GM18505 (cell line): ENCODE results near the gene ID1.
"Not testable (repeated sequence)": the region's sequence is repeated elsewhere in the genome, so short reads cannot be mapped to it uniquely, and the experiment has no call there.

Experiments
- ATAC-seq: cut with Tn5 transposase; IDR thresholded peaks from one replicate; pipeline ENCODE4 v1.9.1; 2021; ENCODE audit not compliant: unreplicated experiment
- POLR2A ChIP-seq: IDR thresholded peaks from 4 replicates; pipeline ENCODE4 v1.6.1; 2011; ENCODE audit warnings: borderline replicate concordance; ENCODE audit not compliant: insufficient read depth, insufficient read length; ENCODE audit errors: extremely low read depth

The ID1 gene

GRCh38 chr20:31581391-31581790 is 23.7 kb upstream of the ID1 start:
- no peak for TF ChIP-seq POLR2A
- ATAC-seq: no peak

GRCh38 chr20:31587545-31588389 is 17.3 kb upstream of the ID1 start:
- ATAC-seq: no peak
- TF ChIP-seq POLR2A: no peak

DNA sequence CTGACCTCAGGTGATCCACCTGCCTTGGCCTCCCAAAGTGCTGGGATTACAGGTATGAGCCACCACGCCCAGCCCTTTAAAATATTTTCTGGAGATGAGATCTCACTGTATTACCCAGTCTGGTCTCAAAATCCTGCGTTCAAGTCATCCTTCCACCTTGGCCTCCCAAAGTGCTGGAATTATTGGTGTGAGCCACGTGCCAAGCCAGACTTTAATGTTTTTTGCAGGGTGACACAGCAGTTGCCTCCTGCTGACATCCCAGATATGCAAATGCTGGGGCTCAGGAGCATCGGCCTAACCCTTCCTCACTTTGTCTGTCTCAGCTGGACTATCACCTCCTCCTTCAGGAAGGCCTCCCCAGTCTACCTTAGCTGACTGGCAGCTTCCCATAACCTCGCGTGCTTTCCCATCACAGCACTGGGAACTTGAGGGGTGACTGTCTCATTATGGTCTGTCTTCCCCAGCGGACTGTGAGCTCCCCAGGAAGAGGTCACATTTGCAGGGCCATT is 14.3 kb upstream of the ID1 start:
- ATAC-seq: no peak
- TF ChIP-seq POLR2A: no peak

DNA sequence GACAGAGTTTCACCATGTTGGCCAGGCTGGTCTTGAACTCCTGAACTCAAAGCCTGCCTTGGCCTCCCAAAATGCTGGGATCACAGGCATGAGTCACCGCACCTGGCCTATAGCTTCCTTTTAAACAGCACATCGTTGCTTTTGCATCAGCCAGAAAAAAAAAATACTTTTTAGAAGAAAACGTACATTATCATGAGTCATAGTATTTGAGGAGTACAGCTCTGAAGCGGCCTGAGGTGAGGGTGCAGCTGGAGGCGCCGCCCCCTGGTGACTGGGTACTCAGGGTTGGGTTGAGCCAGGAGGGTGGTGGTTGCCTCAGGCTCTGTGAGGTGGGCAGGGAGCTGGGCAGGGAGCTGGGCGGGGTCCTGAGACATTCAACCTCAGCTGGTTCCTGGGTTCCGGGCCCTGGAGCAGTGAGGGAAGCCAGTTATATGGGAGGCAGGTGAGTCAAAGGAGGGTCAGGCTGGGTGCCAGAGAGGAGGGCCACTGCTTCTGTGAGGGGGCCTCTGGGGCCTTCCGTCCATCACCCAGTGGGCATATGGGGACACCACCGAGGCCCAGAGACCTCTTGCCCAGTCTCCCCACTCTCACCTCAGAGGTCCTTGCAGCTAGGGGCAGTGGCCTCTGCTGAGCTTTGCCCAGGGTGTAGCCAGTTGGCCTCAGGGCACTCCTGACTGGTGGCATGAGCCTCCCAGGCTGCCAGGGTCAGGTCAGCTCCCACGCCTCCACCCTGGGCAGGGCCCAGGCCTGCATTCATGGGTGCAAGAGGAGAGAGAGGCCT is 11.7 kb upstream of the ID1 start:
- TF ChIP-seq POLR2A: no peak
- ATAC-seq: no peak

GRCh38 chr20:31594002-31594557 is 11.0 kb upstream of the ID1 start:
- ATAC-seq: no peak
- TF ChIP-seq POLR2A: no peak

- no peak for TF ChIP-seq POLR2A
- no peak for ATAC-seq
Measured at GRCh38 chr20:31594558-31595379, 10.3 kb upstream of the ID1 start.

GRCh38 chr20:31595380-31595653 is 9.8 kb upstream of the ID1 start:
- no peak for ATAC-seq

DNA sequence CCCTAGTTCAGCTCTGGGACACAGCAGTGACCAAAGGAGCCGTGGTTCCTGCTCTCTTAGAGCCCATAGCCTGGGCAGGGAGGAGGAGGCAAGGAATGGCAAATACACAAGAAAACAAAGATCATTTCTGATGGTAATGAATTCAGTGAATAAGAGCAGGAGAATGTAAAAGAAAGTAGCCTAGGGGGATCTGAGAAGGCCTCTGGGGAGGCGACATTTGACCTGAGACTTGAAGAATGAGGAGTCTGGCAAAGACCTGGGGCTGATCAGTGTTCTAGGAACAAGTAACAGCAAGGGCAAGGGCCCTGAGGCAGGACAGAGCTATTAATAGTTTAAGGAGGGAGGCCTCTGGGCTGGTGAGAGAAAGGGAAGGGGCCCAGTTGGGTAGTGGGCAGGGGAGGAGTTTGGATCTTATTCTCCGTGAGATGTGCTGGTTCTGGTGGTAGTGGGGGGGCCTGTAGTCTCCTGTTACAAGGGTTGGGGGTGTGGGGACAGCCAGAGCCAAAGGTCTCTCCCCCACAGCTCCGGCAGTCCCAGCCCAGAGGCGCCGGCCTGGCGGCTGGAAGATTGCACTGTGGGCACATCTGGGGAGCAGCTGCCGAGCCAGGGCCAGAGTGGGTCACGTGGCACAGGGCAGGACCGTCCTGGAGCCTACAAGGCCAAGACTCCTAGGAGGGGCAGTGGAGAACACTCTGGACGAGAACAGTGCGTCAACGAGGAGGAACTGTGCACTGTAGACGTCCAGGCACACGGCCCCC is 9.3 kb upstream of the ID1 start:
- TF ChIP-seq POLR2A: no peak
- ATAC-seq: no peak

More at GRCh38 chr20:31595380-31595653, 9.8 kb upstream of the ID1 start:
- no peak for TF ChIP-seq POLR2A

GRCh38 chr20:31596412-31596715 is 8.7 kb upstream of the ID1 start:
- not testable (repeated sequence) for ATAC-seq

DNA sequence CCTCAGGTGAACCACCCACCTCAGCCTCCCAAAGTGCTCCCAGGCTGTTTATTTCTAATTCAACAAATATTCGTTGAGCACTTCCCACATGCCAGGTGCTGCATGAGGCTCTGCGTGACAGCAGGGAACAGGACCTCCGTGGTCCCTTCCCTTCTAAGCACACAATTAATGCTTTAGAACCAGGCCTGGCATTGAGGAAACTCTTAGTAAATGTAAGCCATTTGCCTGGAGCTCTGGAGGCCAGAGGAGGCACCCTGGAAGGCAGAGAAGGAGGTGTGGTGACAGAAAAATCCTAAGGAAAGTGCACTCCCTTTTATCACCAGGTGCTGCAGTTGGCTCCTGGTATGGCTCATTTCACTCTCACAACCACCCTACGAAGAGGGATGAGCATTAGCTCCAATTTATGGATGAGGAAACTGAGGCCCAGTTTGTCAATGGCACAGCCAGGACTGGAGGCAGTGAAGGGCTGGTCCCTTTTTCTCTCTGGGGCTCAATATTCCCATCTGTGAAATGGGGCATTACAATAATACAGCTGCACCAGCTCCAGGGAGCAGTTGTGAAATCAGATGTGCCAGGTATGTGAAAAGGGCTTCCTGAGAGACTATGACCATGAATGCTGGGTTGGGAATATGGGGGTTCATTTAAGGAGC is 8.1 kb upstream of the ID1 start:
- no peak for ATAC-seq
- no peak for TF ChIP-seq POLR2A

DNA sequence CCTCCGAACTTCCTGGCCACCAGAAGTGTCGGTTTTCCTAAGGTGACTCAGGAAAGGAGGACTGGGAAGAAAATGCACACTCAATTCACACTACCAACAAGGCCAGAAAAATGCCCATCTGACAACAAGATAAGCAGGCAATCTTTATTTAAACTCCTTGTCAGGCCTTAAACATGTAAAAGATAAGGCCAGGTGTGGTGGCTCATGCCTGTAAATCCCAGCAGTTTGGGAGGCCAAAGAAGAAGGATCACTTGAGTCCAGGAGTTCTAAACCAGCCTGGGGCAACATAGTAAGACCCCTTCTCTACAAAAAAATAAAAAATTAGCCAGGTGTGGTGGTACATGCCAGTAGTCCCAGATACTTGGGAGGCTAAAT is 7.6 kb upstream of the ID1 start:
- no peak for ATAC-seq
- no peak for TF ChIP-seq POLR2A

- no peak for TF ChIP-seq POLR2A
- ATAC-seq: no peak
Measured at GRCh38 chr20:31602431-31602778, 2.7 kb upstream of the ID1 start.
